Mesodermal cell (in vitro differentiated cells): ENCODE results near the gene CEP250. TPM values are rescaled to one million over a fixed set of nuclear protein-coding genes. Genes with fewer than 3 reads are reported as not detected.

Experiments
- H3K27ac ChIP-seq: 2 replicates; pipeline ENCODE4 v1.7.0; 2013; ENCODE audit warnings: mild to moderate bottlenecking, low read depth, low read length, moderate library complexity; ENCODE audit not compliant: severe bottlenecking
- H3K36me3 ChIP-seq: 2 replicates; pipeline ENCODE4 v1.7.1; 2013; ENCODE audit warnings: mild to moderate bottlenecking, low read length, moderate library complexity; ENCODE audit not compliant: control insufficient read depth, insufficient read depth
- H3K4me1 ChIP-seq: one replicate; pipeline ENCODE4 v1.7.1; 2013; ENCODE audit warnings: mild to moderate bottlenecking, low read length; ENCODE audit not compliant: insufficient read depth, control insufficient read depth, poor library complexity, severe bottlenecking
- H3K4me3 ChIP-seq: 2 replicates; pipeline ENCODE4 v1.7.0; 2013; ENCODE audit warnings: low read length, control low read depth, mild to moderate bottlenecking; ENCODE audit not compliant: insufficient read depth, poor library complexity, severe bottlenecking; ENCODE audit errors: extremely low read depth
- H3K9me3 ChIP-seq: 2 replicates; pipeline ENCODE4 v1.7.1; 2013; ENCODE audit warnings: mild to moderate bottlenecking, low read length, moderate library complexity; ENCODE audit not compliant: control insufficient read depth
- WGBS, 2 experiments: methylation state at CpG; one replicate each; pipeline ENCODE4 v1.1.5; 2013; ENCODE audit warnings: missing lambda C conversion rate in 2 of 2; ENCODE audit not compliant: insufficient coverage in 2 of 2; 5-methylcytosine and 5-hydroxymethylcytosine counted together
- polyA plus RNA-seq, 2 experiments: library from polyadenylated mRNA; stranded (reverse); fragments of 50-300 nt; gene quantifications; one replicate each; pipeline ENCODE4 v1.2.3, GENCODE V29; 2013

Gene CEP250, protein sequence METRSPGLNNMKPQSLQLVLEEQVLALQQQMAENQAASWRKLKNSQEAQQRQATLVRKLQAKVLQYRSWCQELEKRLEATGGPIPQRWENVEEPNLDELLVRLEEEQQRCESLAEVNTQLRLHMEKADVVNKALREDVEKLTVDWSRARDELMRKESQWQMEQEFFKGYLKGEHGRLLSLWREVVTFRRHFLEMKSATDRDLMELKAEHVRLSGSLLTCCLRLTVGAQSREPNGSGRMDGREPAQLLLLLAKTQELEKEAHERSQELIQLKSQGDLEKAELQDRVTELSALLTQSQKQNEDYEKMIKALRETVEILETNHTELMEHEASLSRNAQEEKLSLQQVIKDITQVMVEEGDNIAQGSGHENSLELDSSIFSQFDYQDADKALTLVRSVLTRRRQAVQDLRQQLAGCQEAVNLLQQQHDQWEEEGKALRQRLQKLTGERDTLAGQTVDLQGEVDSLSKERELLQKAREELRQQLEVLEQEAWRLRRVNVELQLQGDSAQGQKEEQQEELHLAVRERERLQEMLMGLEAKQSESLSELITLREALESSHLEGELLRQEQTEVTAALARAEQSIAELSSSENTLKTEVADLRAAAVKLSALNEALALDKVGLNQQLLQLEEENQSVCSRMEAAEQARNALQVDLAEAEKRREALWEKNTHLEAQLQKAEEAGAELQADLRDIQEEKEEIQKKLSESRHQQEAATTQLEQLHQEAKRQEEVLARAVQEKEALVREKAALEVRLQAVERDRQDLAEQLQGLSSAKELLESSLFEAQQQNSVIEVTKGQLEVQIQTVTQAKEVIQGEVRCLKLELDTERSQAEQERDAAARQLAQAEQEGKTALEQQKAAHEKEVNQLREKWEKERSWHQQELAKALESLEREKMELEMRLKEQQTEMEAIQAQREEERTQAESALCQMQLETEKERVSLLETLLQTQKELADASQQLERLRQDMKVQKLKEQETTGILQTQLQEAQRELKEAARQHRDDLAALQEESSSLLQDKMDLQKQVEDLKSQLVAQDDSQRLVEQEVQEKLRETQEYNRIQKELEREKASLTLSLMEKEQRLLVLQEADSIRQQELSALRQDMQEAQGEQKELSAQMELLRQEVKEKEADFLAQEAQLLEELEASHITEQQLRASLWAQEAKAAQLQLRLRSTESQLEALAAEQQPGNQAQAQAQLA (N-terminal part only)
- polyA plus RNA-seq (2013, experiment 1 of 2) = 24.4 TPM
- polyA plus RNA-seq (2013, experiment 2 of 2) = 25.3 TPM

DNA sequence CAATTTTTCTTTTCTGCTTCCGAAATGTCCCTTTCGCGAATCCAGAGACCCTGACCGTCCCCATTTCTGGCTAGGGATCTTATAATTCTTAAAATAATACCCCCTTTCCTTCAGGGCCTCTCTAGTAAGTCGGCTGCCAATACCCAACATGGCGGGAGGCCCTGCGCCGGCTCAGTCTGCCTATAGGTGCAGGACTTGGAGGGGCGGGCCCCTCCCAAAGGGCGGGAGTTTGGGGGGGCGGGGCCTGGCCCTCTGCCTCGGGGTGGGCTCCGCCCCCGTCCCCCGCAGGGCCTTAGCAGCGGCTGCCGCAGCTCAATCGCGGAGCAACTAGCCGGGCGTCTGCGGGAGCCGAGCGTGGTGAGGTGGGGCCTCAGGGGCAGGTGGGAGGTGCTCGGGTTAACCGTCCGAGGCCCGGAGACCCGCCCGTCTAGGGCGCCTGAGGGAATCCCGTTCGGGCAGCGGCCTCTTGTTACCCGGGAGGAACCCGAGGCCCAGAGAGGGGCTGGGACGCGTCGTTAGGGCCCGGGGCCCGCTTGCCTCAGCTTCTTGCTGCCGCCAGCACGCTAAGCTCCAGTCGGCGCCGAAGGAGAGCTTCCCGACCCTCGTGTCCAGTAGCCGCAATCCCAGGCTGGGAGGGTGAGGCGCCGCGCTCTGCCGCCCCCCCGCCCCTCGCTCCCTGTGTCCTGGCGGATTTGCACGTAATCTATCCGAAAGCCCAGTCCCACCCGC is at the start of gene CEP250:
TSS of gene CEP250 (plus strand) at position 718 of the 729 bp plus-strand sequence. CDS start 6,770 bp downstream, outside the sequence.
- Histone ChIP-seq H3K9me3 (no peaks in the 10 kb centered on the region), H3K27ac (peak within 1 kb of the TSS; percentile 94), H3K4me3 (peak within 1 kb of the TSS; percentile 69), H3K4me1 (no peaks in the 10 kb centered on the region), H3K36me3 (peaks cover 7% of the 10 kb centered on the region)
- 0% methylated on average over 49 to 58 of the region's 59 CpGs for WGBS, 2 experiments

DNA sequence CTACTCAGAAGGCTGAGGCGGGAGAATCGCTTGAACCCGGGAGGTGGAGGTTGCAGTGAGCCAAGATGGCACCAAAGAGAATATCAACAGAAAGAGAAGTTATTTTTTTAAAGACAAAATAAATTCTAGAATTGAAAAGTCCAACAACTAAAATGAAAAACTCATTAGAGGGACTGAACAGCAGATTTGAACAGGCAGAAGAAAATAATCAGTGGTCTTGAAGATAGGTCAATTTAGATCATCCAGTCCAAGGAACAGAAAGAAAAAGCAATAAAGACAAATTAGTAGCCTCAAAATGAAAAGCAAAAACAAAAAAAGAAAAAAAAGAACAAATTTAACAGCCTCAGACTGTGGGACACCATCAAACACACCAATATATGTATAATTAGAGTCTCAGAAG is 49.6 kb upstream of the CEP250 start:
- no CpG with 5 or more reads among the region's 3 CpGs for WGBS, 2 experiments
- peaks cover 2% of the 10 kb centered on the region for H3K4me1 ChIP-seq

DNA sequence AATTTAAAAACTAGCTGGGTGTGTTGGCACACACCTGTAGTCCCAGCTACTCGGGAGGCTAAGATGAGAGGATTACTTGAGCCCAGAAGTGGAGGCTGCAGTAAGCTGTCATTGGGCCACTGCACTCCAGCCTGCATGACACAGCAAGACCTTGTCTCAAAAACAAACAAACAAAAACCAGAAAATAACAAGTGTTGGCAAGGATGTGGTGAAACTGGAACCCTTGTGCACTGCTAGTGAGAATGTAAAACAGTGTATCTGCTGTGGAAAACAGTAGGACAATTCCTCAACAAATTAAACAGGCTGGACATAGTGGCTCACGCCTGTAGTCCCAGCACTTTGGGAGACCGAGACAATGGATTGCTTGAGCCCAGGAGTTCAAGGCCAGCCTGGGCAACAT is 47.1 kb upstream of the CEP250 start:
- Histone ChIP-seq H3K9me3 (peaks cover 7% of the 10 kb centered on the region), H3K27ac (no peak overlapping the region), H3K4me3 (no peak overlapping the region), H3K36me3 (peaks cover 52% of the 10 kb centered on the region), H3K4me1 (peaks cover 4% of the 10 kb centered on the region)
- WGBS, 2 experiments = 100% methylated on average over 1 of the region's 3 CpGs

More for the DNA sequence above, 49.6 kb upstream of the CEP250 start:
- H3K9me3 ChIP-seq = peaks cover 7% of the 10 kb centered on the region
- peaks cover 61% of the 10 kb centered on the region for H3K36me3 ChIP-seq
- no peak overlapping the region for H3K4me3 ChIP-seq
- no peak overlapping the region for H3K27ac ChIP-seq

DNA sequence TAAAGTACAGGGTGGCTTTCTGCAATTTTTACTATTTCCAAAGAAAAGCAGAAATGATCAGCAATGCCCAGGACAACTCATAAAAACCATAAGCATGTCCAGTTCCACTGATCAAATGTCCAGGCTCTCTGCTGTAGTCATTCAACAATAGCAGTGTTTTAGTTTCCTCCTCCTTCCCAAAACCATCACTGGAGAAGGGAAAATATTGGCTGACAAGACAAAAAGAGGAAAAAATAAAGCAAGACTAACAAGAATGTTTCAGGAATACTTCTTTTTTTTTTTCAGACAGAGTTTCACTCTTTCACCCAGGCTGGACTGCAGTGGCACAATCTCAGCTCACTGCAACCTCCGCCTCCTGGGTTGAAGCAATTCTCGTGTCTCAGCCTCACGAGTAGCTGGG is 45.9 kb upstream of the CEP250 start:
- Histone ChIP-seq H3K9me3 (peaks cover 7% of the 10 kb centered on the region), H3K27ac (no peak overlapping the region), H3K4me3 (no peak overlapping the region), H3K4me1 (peaks cover 4% of the 10 kb centered on the region), H3K36me3 (peaks cover 48% of the 10 kb centered on the region)
- WGBS, 2 experiments = 80 to 100% methylated on average over 2 to 3 of the region's 3 CpGs

DNA sequence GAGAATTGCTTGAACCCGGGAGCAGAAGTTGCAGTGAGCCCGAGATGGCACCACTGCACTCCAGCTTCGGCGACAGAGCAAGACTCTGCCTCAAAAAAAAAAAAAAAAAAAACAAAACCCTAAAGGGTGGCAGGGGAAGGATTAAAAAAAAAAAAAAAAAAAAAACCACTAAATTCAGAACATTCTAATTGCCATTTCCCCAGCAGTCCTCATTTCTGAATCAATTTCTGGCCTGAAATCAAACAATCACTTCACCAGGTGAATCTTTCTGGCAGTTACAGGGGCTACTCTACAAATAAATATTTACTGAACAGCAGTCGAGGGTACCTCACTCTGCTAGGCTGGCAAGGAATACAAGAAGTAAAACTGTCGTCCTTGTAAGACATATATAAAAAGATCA is 44.8 kb upstream of the CEP250 start:
- H3K4me3 ChIP-seq = peak overlapping the region; percentile 62
- no peaks in the 10 kb centered on the region for H3K9me3 ChIP-seq
- 57 to 100% methylated on average over 2 of the region's 6 CpGs for WGBS, 2 experiments
- H3K4me1 ChIP-seq = peaks cover 4% of the 10 kb centered on the region
- H3K27ac ChIP-seq = no peak overlapping the region
- H3K36me3 ChIP-seq = peaks cover 43% of the 10 kb centered on the region

DNA sequence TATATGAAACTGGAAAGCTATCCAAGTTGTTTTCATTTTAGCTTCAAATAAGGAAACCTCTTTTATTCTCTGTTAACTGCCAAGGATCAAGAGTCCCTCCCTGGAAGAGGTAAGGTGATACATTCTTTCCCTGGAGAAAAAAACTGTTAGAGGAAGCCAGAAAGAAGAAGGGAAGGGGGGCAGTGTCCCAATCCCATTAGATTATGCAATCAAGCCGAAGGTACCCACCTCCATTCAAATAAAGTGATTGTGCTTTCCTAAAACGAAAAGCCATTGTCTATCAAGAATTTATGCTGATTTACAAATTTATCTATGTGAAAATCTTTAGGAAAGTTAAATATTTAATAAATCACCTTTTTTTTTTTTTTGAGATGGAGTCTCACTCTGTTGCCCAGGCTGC is 34.1 kb upstream of the CEP250 start:
- Histone ChIP-seq H3K4me1 (no peaks in the 10 kb centered on the region), H3K27ac (no peak overlapping the region), H3K36me3 (no peaks in the 10 kb centered on the region), H3K9me3 (no peaks in the 10 kb centered on the region), H3K4me3 (no peak overlapping the region)
- WGBS, 2 experiments = no CpG with 5 or more reads among the region's 2 CpGs

DNA sequence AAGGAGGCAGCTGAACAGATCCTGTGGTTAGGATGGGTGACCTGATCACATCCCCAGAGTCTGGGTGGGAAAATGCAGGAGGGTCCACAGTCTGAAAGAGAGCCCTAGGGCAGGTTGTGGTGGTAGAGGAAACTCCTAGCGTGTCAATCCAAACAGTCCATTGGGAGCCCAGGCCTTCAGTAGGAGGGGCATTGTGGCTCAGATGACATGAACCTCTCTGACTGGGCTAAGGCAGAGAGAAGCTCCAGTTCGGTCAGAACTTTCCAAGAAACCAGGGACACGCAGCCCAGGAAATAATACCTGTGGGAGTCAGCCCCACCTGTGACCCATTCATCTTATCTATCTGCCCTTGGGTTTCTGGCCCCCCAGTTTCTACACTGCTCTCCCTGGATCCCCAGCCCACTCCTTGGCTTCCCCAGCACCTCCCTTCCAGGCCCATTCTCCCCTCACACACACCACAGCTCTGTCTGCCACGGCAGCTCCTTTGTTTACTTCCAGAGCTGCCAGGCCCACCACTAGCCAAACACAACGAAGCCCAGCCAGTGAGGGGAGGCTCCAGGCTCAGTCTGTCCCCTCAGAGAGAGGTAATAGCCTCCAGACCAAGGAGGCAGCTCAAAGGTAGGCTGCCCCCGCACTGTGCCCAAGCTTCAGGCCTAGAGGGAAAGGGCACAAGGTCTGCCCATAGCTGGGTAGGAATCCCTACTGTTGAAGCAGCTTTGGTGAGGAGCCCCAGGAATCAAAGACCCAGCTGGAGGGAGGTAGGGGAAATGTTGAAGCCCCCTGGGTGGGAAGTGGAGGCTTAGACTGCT is 23.6 kb upstream of the CEP250 start:
- 70 to 76% methylated on average over 5 to 6 of the region's 6 CpGs for WGBS, 2 experiments

DNA sequence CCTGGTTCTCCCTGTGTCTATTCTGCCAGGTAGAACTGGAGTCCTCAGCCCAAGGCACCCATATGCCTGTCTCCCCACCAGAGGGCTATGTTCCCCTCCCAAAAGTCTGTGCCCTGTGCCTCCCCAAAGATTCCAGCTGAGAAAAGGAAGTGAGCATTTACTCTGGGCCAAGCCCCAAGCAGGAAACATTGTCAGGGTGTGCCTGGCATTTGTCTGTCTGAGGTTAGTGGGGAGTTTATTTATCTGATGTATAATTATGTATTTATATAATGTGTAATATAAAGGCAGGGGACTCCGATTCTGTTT is 23.0 kb upstream of the CEP250 start:
- no peaks in the 10 kb centered on the region for H3K36me3 ChIP-seq
- WGBS, 2 experiments = 100% methylated on average over 1 of the region's 1 CpG
- H3K4me3 ChIP-seq = no peak overlapping the region
- peaks cover 10% of the 10 kb centered on the region for H3K4me1 ChIP-seq
- H3K9me3 ChIP-seq = no peaks in the 10 kb centered on the region
- H3K27ac ChIP-seq = peak overlapping the region; percentile 64

More for the DNA sequence above, 23.6 kb upstream of the CEP250 start:
- Histone ChIP-seq H3K27ac (peak overlapping the region; percentile 64), H3K9me3 (no peaks in the 10 kb centered on the region), H3K4me3 (no peak overlapping the region), H3K36me3 (no peaks in the 10 kb centered on the region), H3K4me1 (peaks cover 10% of the 10 kb centered on the region)

DNA sequence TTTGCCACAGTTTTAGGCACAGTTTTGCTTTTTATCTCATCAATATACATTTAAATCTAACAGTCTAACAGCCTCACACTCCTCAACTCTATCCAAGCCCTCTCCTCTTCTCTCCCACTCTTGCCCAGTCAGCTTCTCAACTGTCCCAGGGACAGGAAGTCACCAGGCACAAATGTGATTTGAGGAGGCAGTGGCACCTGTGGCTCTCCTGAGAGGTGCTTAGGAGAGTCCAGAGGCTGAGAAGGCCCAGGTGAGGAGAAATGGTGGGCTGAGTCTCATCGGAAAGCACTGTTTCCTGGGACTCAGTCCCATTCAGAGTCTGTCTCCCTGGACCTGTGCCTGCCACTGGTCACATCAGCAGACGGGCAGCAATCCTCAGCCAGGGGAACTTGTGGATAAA is 22.1 kb upstream of the CEP250 start:
- Histone ChIP-seq H3K9me3 (no peaks in the 10 kb centered on the region), H3K4me1 (peaks cover 12% of the 10 kb centered on the region), H3K36me3 (no peaks in the 10 kb centered on the region), H3K27ac (no peak overlapping the region), H3K4me3 (no peak overlapping the region)
- WGBS, 2 experiments = 84 to 85% methylated on average over 2 of the region's 2 CpGs
